Measurements from ENCODE around the gene CCSAP. TPM values are rescaled to one million over a fixed set of nuclear protein-coding genes. Genes with fewer than 3 reads are reported as not detected.
"Not testable (repeated sequence)": the region's sequence is repeated elsewhere in the genome, so short reads cannot be mapped to it uniquely, and the experiment has no call there.

CCSAP gene
- total RNA-seq, 1 donor from 2014 or later: 5.5 TPM

DNA sequence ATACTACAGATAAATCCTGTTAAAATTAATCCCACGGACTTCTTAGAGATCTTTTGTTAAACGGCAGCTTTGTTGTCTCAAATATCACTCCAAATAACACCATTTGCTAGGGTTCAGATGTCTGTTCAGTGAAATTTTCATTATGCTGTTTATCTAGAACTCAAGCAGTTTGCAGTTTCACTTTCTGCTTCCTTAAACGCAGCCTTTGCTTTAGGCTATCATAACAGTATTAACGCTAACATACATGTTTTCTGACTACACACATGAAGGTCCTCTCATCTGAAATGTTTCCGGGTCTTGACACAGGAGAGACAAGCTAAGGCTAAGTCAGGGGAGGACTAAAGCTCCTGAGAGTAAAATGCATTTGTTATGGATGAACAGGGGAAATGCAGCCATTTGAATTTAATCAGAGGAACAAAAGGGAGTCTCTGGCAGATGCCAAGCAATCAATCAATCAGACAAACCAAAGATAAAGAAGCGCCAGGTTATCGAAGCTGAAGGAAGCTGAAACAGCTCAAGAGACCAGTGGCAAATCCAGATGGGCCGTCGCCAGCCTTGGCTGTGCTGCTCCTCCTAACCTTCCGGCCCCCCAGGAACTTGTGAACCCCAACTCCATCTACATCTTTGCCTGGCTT is 16.9 kb downstream of the CCSAP start:
- no peak for DNase-seq (ENCODE audit: low read depth)

GRCh38 chr1:229325401-229325800 is 17.4 kb downstream of the CCSAP start:
- DNase-seq (ENCODE audit: low read depth): no peak

GRCh38 chr1:229323885-229324553 is 18.8 kb downstream of the CCSAP start:
- no peak for DNase-seq (ENCODE audit: low read depth)

DNA sequence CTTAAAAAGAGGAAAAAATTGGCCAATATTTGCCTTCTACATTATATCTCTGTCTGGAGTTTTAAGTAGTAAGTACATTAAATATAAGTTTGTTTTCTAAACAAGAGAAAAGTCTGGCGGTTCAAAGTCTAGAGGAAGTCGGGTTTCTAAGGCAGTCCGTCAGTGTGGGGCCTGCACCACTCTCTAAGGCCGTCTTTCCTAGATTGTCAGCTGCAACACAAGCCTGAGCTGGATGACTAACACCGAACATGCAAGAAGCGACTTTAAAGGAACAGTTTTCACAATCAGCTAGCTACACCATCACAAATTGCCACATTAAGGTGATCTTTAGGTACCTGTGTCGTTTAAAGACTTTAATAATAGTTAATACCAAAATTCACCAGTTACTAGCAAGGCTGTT is 19.6 kb downstream of the CCSAP start:
- no peak for DNase-seq (ENCODE audit: low read depth)

- DNase-seq (ENCODE audit: low read depth): no peak
Measured at GRCh38 chr1:229319487-229319886, 23.4 kb downstream of the CCSAP start.

- DNase-seq (ENCODE audit: low read depth): no peak
Measured at GRCh38 chr1:229318056-229318455, 24.8 kb downstream of the CCSAP start.

DNA sequence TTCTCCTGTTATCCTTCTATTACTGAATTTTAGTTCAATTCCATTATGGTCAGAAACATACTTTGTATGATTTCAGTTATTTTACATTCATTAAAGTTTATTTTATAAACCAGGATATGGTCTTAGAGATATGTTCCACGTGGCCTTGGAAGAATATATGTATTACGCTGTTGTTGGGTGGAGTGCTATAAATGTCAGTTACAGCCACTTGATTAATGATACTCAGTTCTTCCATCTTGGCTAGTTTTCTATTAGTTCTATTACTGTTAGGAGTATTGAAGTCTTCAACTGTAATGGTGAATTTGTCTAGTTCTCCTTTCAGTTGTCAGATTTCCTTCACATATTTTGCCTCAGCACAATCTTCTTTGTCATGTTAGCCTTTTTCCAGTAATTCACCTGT is 26.7 kb downstream of the CCSAP start:
- DNase-seq (ENCODE audit: low read depth): no peak

DNA sequence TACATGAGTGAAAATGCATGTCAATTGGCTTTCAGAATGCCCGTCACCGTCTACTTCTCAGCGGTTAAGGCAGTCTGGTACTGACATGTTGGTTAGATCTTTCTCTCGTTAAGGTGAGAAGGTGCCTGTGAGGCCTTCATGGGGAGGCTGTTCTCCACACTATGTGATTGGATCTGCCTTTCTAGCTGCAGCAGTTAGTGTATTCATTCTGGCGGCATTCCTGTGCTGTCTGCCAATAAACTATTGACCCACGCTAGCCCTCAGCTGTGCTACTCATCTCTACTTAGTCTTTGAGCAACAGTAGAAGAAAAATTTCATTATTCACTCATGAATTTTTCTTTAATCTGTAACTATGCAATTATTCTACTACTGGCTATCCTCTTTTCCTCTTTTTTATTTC is 32.0 kb downstream of the CCSAP start:
- no peak for DNase-seq (ENCODE audit: low read depth)

- no peak for DNase-seq (ENCODE audit: low read depth)
Measured at GRCh38 chr1:229309684-229310083, 33.2 kb downstream of the CCSAP start.

- DNase-seq (ENCODE audit: low read depth): no peak
Measured at GRCh38 chr1:229309074-229309473, 33.8 kb downstream of the CCSAP start.

GRCh38 chr1:229305392-229305791 is 37.5 kb downstream of the CCSAP start:
- DNase-seq (ENCODE audit: low read depth): no peak

DNA sequence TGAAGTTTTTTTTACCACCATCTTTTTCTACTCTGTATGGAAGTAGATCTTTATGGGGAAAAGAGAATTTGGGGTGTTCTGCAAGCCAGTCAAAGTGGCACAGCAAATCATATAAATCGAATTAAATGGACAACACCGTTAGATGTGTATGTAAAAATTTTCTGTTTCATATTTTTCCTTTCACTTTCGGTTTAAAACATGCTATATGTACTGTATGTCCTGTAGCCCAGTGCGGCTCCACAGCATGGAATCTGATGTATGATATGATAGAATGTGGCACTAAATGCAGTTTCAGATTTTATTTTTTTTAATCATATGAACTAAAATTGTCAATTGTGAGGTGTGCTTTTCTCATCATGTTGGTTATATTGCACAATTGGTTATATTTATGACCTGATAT is 39.0 kb downstream of the CCSAP start:
- DNase-seq (ENCODE audit: low read depth): no peak

DNA sequence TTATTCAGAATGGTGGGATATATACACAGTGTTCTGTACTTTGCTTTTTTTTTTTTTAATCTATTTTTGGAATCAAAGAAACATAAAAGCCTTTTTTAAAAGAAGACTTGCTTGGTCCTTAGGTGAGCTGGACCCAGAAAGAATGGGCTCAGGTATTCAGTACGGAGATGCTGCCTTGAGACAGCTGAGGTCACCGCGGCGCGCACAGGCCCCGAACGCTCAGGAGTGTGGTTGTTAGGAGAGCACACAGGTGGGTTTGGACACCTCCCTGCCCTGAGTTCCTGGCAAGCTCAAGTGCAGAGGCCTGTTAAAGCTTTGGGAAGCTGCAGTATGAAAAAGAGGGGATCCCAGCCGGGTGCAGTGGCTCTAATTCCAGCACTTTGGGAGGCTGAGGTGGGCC is 40.1 kb downstream of the CCSAP start:
- no peak for DNase-seq (ENCODE audit: low read depth)

DNA sequence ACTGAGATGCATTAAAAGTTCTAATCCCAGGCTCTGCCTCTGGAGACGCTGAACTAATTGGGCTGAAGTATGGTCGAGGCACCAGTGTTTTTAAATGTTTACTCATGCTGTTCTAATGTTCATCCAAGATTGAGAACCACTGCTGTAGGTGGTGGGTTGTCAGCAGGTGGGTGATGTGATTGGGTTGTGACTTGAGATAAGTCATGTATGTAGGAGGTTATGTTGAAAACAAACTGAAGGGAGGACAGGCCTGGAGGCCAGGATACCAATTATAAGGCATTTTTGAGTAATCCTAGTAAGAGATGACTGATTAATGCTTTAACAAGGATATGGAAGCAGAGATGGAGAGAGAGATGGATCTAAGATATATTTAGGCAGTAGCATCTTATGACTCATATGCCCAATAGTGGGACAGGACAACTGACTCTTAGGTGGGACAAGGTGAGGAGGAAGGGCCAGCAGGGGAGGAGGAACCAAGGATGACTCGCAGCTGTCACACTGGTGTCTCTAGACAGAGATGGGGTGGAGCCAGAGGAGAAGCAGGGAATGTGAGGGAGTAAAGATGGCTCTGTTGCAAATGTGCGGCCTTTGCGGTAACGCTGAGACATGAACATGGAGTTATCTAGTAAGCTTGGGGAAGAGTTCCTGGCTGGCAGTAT is 42.6 kb downstream of the CCSAP start:
- no peak for DNase-seq (ENCODE audit: low read depth)

DNA sequence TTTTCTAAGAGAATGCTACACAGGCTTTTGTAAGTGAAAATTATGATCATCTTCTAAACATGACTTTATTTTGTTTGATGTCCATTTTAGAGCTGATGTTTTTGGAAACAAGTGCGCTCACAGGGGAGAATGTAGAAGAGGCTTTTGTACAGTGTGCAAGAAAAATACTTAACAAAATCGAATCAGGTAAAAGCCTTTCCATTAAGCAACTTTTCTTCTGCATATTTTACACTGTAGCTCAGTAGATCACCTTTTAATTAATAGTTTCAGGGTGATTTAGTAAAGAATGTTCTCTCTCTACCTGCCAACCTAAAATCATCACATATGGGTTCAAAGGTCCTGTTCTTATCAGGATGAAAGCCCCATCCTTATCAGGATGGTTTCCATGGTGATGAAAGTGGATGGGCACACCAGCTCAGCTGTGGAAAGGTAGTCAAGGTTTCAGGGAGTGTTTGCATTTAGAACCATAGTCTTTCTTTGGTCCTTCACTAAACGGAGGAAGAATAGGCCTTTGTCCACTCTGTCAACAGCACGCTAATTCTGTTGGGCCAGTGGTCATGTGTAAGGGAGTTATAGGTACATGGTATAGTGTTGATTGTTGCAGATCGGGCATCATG is 43.9 kb downstream of the CCSAP start:
- DNase-seq (ENCODE audit: low read depth): no peak

- no peak for DNase-seq (ENCODE audit: low read depth)
Measured at GRCh38 chr1:229298420-229298819, 44.4 kb downstream of the CCSAP start.

- no peak for DNase-seq (ENCODE audit: low read depth)
Measured at GRCh38 chr1:229297746-229298145, 45.1 kb downstream of the CCSAP start.

DNA sequence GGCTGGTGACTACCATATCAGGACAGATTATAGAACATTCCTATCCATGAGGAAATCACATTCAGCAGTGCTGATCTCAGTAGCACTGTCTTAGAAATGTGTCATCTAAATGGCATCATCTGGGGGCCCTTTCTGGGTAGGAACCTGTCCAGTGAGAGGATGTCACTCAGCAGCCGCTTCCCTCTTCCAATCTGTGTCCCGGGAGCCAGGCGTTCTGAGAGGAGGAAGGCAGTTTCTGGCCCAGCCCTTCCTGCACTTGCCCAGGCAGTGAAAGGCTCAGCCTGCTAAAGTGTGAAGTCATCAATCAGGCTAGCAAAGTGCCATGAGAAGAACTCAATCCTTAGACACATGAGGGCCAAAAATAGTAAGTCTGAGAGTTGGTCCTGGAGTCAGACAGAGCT is 46.3 kb downstream of the CCSAP start:
- DNase-seq (ENCODE audit: low read depth): no peak

GRCh38 chr1:229295745-229296144 is 47.1 kb downstream of the CCSAP start:
- no peak for DNase-seq (ENCODE audit: low read depth)

GRCh38 chr1:229293528-229294204 is 49.2 kb downstream of the CCSAP start:
- DNase-seq (ENCODE audit: low read depth): no peak

DNA sequence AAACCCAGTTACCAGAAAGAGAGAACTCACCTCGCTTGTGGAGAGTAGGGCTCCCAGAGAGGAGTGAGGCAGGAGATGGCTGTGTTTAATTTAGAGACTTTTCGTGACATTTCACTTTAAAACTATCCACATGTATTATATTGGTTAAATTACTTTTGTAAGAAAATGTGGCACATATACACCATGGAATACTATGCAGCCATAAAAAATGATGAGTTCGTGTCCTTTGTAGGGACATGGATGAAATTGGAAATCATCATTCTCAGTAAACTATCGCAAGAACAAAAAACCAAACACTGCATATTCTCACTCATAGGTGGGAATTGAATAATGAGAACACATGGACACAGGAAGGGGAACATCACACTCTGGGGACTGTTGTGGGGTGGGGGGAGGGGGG is 51.2 kb downstream of the CCSAP start:
- DNase-seq (ENCODE audit: low read depth): not testable (repeated sequence)

- DNase-seq (ENCODE audit: low read depth): no peak
Measured at GRCh38 chr1:229288516-229288915, 54.3 kb downstream of the CCSAP start.

All from renal cortical epithelial cell (primary cell).